HepG2 (cell line): ENCODE data around the gene OR2T6. TPM values are rescaled to one million over a fixed set of nuclear protein-coding genes. Genes with fewer than 3 reads are reported as not detected.

Experiments used
- ATAC-seq: fragments of 200-7000 bp; cut with Tn5 transposase; 3 replicates; pipeline ENCODE4 v1.9.1; 2020; ENCODE audit warnings: mild to moderate bottlenecking, moderate library complexity
- BruUV-seq: library from RNA; stranded (reverse); fragments of 400-500 nt; replicated peaks from 2 replicates; lab custom pipeline; 2021; lab: Mats Ljungman, UMichigan
- CTCF ChIA-PET: fragments of 300-600 bp; formaldehyde crosslinking; extraction: SDS; loops from one replicate; lab custom pipeline; 2021; ENCODE audit warnings: low total read pairs, inconsistent platforms, low intra/inter-chr PET ratio; lab: Yijun Ruan, JAX
- POLR2A ChIA-PET: fragments of 350-600 bp; sonication (Branson Sonifier 250); formaldehyde crosslinking; loops from one replicate; lab custom pipeline; 2020; ENCODE audit warnings: antibody characterized with exemption, inconsistent platforms; lab: Yijun Ruan, JAX
- DNase-seq: peaks from one replicate; pipeline ENCODE4 v3.0.0-alpha.2; 2015; ENCODE audit warnings: low spot score
- FAIRE-seq: peaks from 3 replicates; lab custom pipeline; 2011; peaks lifted over from hg19 to GRCh38; lab: Jason Lieb, UNC
- H2AFZ ChIP-seq: one replicate; pipeline ENCODE4 v1.6.1; 2011; ENCODE audit warnings: low read length, inconsistent platforms
- H3K27ac ChIP-seq: fragments of 300-600 bp; 3 replicates; pipeline ENCODE4 v1.8.0; 2011; ENCODE audit warnings: mixed run types, mild to moderate bottlenecking, mixed read lengths, low read length, inconsistent platforms; ENCODE audit not compliant: insufficient read depth; ENCODE audit errors: extremely low read length
- H3K27me3 ChIP-seq, 2 experiments: fragments of 200-600 bp in 1 of 2; 2 replicates in 1 of 2; 3 replicates in 1 of 2; pipeline versions ENCODE4 v1.6.0 to v1.8.0; 2011; ENCODE audit warnings: low read length in 2 of 2, mild to moderate bottlenecking in 2 of 2, moderate library complexity in 2 of 2, inconsistent platforms in 1 of 2; ENCODE audit not compliant: insufficient read depth in 2 of 2, control insufficient read depth in 1 of 2
- H3K36me3 ChIP-seq, 2 experiments: fragments of 200-600 bp in 1 of 2; replicated peaks in 1 of 2; 2 replicates in 1 of 2; 3 replicates in 1 of 2; pipeline versions ENCODE4 v1.5.1 to v1.8.0; 2011; ENCODE audit warnings: low read length in 2 of 2, inconsistent platforms in 1 of 2; ENCODE audit not compliant: insufficient read depth in 2 of 2, control insufficient read depth in 1 of 2
- H3K4me1 ChIP-seq: 2 replicates; pipeline ENCODE4 v1.5.1; 2012; ENCODE audit warnings: low read length, inconsistent platforms; ENCODE audit not compliant: insufficient read depth
- H3K4me2 ChIP-seq: 2 replicates; pipeline ENCODE4 v1.6.0; 2011; ENCODE audit warnings: low read depth, low read length, inconsistent platforms
- H3K4me3 ChIP-seq, 3 experiments: fragments of 200-600 bp in 1 of 3; sonication (generic), shearing (Covaris generic) in 1 of 3; replicated peaks in 1 of 3; 2 replicates each; pipeline ENCODE4 v1.5.1; 2011 to 2016; ENCODE audit warnings: low read length in 3 of 3, inconsistent platforms in 2 of 3, low read depth in 2 of 3, mild to moderate bottlenecking in 2 of 3, control low read depth in 1 of 3, mixed read lengths in 1 of 3; ENCODE audit not compliant: insufficient read depth in 1 of 3
- H3K79me2 ChIP-seq: one replicate; pipeline ENCODE4 v1.6.1; 2011; ENCODE audit warnings: low read length, inconsistent platforms; ENCODE audit not compliant: insufficient read depth
- H3K9ac ChIP-seq: 2 replicates; pipeline ENCODE4 v1.6.0; 2011; ENCODE audit warnings: mild to moderate bottlenecking, low read depth, low read length, inconsistent platforms; ENCODE audit not compliant: insufficient read depth
- H3K9me3 ChIP-seq: 2 replicates; pipeline ENCODE4 v1.5.1; 2012; ENCODE audit warnings: mild to moderate bottlenecking, low read length
- H4K20me1 ChIP-seq: 2 replicates; pipeline ENCODE4 v1.6.0; 2011; ENCODE audit warnings: inconsistent platforms, mild to moderate bottlenecking, low read length, moderate library complexity; ENCODE audit not compliant: insufficient read depth
- ARNT ChIP-seq: fragments of 450-650 bp; IDR thresholded peaks from 2 replicates; pipeline ENCODE4 v1.6.1; 2017
- BORCS8-MEF2B ChIP-seq: sonication (generic); formaldehyde crosslinking; IDR thresholded peaks from 2 replicates; pipeline ENCODE4 v1.8.0; 2022; ENCODE audit warnings: mild to moderate bottlenecking, missing genetic modification reagents
- FOXM1 ChIP-seq: sonication (generic); formaldehyde crosslinking; IDR thresholded peaks from 2 replicates; pipeline ENCODE4 v1.5.0; 2020; ENCODE audit warnings: missing genetic modification reagents
- KLF6 ChIP-seq: IDR thresholded peaks from 2 replicates; pipeline ENCODE4 v1.8.0; 2016; ENCODE audit warnings: missing biosample characterization, missing genetic modification reagents
- MAFG ChIP-seq: sonication (generic); formaldehyde crosslinking; IDR thresholded peaks from 2 replicates; pipeline ENCODE4 v1.5.1; 2020; ENCODE audit warnings: mild to moderate bottlenecking, missing genetic modification reagents
- NRL ChIP-seq: sonication (generic); formaldehyde crosslinking; IDR thresholded peaks from 2 replicates; pipeline ENCODE4 v1.5.0; 2020; ENCODE audit warnings: missing genetic modification reagents, mild to moderate bottlenecking, moderate library complexity, borderline replicate concordance
- PHF8 ChIP-seq: sonication (generic); formaldehyde crosslinking; IDR thresholded peaks from 2 replicates; pipeline ENCODE4 v1.5.0; 2020; ENCODE audit warnings: missing genetic modification reagents
- POGZ ChIP-seq: sonication (generic); formaldehyde crosslinking; IDR thresholded peaks from 2 replicates; pipeline ENCODE4 v1.4.0; 2020; ENCODE audit warnings: mild to moderate bottlenecking, missing genetic modification reagents
- ZKSCAN5 ChIP-seq: sonication (generic); formaldehyde crosslinking; IDR thresholded peaks from 2 replicates; pipeline ENCODE4 v1.5.1; 2020; ENCODE audit warnings: mild to moderate bottlenecking, missing genetic modification reagents
- ZNF17 ChIP-seq: sonication (generic); formaldehyde crosslinking; IDR thresholded peaks from 2 replicates; pipeline ENCODE4 v1.5.0; 2020; ENCODE audit warnings: mild to moderate bottlenecking, missing genetic modification reagents
- ZNF33A ChIP-seq: sonication (generic); formaldehyde crosslinking; IDR thresholded peaks from 2 replicates; pipeline ENCODE4 v1.5.1; 2020; ENCODE audit warnings: missing genetic modification reagents, mild to moderate bottlenecking, moderate library complexity, borderline replicate concordance
- ZNF484 ChIP-seq: sonication (generic); formaldehyde crosslinking; IDR thresholded peaks from 2 replicates; pipeline ENCODE4 v1.5.1; 2020; ENCODE audit warnings: mild to moderate bottlenecking, low read depth, missing genetic modification reagents, borderline replicate concordance
- ZNF709 ChIP-seq: sonication (generic); formaldehyde crosslinking; IDR thresholded peaks from 2 replicates; pipeline ENCODE4 v1.5.0; 2020; ENCODE audit warnings: mild to moderate bottlenecking, missing genetic modification reagents
- ZNF747 ChIP-seq: sonication (generic); formaldehyde crosslinking; IDR thresholded peaks from 2 replicates; pipeline ENCODE4 v1.8.1; 2023; ENCODE audit warnings: missing genetic modification reagents, mild to moderate bottlenecking, borderline replicate concordance
- ZNF83 ChIP-seq: sonication (generic); formaldehyde crosslinking; IDR thresholded peaks from 2 replicates; pipeline ENCODE4 v1.4.0; 2020; ENCODE audit warnings: missing genetic modification reagents, mild to moderate bottlenecking, borderline replicate concordance
- WGBS: methylation state at CpG from one replicate; pipeline ENCODE4 v1.1.6; 2017; ENCODE audit warnings: low lambda C conversion rate; 5-methylcytosine and 5-hydroxymethylcytosine counted together
- in situ Hi-C: cut with HindIII; loops from 2 replicates; pipeline ENCODE4 v1.10.0; 2017; ENCODE audit warnings: low pct_unique_long_range_greater_than_20kb; ENCODE audit not compliant: extremely low pct_ligation_motif_present
- intact Hi-C: fragments of 100-400 bp; cut with micrococcal nuclease; formaldehyde crosslinking; loops from one replicate; pipeline ENCODE4 v1.10.0; 2022; ENCODE audit not compliant: unreplicated experiment
- polyA plus RNA-seq, 8 experiments: library from polyadenylated mRNA; depleted of rRNA in 3 of 8; stranded (reverse) in 7 of 8; unstranded in 1 of 8; fragments of >200 nt; fragmentation: Illumina TruSeq in 4 of 8; extraction: Trizol in 4 of 8; gene quantifications; 2 replicates each; pipeline versions ENCODE4 v1.2.1 to v1.2.3, GENCODE V29; 2011 to 2016; ENCODE audit warnings: low read depth in 4 of 8, missing spikeins in 1 of 8, mixed read lengths in 1 of 8; ENCODE audit not compliant: insufficient read depth in 1 of 8
- total RNA-seq, 5 experiments: library from RNA; depleted of rRNA; stranded (reverse); fragments of >200 nt; fragmentation: Illumina TruSeq; extraction: Trizol; gene quantifications; 2 replicates each; pipeline ENCODE4 v1.2.3, GENCODE V29; 2016; ENCODE audit warnings: low read depth in 1 of 5
- TF ChIP-seq, protein P1 (sequence below): IDR thresholded peaks from 2 replicates; pipeline ENCODE4 v1.6.1; 2016; ENCODE audit warnings: mild to moderate bottlenecking
- TF ChIP-seq, protein P2 (sequence below): sonication (generic); formaldehyde crosslinking; IDR thresholded peaks from 2 replicates; pipeline ENCODE4 v1.4.0; 2020; ENCODE audit warnings: missing genetic modification reagents, borderline replicate concordance
- TF ChIP-seq, protein P3 (sequence below): sonication (generic); formaldehyde crosslinking; IDR thresholded peaks from 2 replicates; pipeline ENCODE4 v1.4.0; 2020; ENCODE audit warnings: missing genetic modification reagents, borderline replicate concordance

Gene OR2T6
- total and polyA plus RNA-seq, 2 of the 13 experiments (the other 11 are each of a cell fraction or from before 2014, with no cell fraction given): not detected

DNA sequence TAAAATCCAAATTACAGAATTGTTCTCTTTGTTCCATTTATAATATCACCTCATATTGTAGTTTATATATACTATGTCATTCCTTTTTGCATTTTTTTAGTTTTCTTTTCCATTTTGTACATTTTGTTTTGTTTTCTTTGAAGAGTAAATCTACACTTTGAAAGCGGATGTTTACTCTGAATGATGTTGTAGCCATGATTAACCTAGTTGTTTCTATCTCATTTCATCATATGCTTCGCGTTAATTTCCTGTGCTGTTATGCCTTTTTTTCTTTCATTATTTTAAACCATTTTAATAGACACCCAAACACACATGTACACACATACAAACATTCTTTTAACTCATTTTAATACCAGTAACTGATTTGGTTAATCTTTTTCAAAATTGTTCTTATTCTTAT is 5.3 kb downstream of the OR2T6 start:
- ChIA-PET CTCF (no interaction called here), POLR2A (no interaction called here)
- ATAC-seq: no peak
- Histone ChIP-seq H3K4me3 (no peak overlapping the region), H3K9me3 (peaks cover 12% of the 10 kb centered on the region), H3K9ac (no peak overlapping the region), H3K4me1 (no peaks in the 10 kb centered on the region), H3K27me3 (no peaks in the 10 kb centered on the region), H3K36me3 (no peaks in the 10 kb centered on the region), H2AFZ (no peak overlapping the region), H3K27ac (no peak overlapping the region), H3K79me2 (no peaks in the 10 kb centered on the region), H3K4me2 (no peak overlapping the region), H4K20me1 (no peaks in the 10 kb centered on the region)
- no peak for TF ChIP-seq ZNF83 (CRISPR knock-in tag)
- TF ChIP-seq, protein P1, sequence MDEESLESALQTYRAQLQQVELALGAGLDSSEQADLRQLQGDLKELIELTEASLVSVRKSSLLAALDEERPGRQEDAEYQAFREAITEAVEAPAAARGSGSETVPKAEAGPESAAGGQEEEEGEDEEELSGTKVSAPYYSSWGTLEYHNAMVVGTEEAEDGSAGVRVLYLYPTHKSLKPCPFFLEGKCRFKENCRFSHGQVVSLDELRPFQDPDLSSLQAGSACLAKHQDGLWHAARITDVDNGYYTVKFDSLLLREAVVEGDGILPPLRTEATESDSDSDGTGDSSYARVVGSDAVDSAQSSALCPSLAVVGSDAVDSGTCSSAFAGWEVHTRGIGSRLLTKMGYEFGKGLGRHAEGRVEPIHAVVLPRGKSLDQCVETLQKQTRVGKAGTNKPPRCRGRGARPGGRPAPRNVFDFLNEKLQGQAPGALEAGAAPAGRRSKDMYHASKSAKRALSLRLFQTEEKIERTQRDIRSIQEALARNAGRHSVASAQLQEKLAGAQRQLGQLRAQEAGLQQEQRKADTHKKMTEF (CRISPR knock-in tag): no peak
- no peak for TF ChIP-seq NRL (CRISPR knock-in tag)
- no peak for TF ChIP-seq MAFG
- TF ChIP-seq ZNF17: no peak
- TF ChIP-seq ARNT: no peak
- no peak for TF ChIP-seq ZNF709
- TF ChIP-seq, protein P2, sequence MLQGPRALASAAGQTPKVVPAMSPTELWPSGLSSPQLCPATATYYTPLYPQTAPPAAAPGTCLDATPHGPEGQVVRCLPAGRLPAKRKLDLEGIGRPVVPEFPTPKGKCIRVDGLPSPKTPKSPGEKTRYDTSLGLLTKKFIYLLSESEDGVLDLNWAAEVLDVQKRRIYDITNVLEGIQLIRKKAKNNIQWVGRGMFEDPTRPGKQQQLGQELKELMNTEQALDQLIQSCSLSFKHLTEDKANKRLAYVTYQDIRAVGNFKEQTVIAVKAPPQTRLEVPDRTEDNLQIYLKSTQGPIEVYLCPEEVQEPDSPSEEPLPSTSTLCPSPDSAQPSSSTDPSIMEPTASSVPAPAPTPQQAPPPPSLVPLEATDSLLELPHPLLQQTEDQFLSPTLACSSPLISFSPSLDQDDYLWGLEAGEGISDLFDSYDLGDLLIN (CRISPR knock-in tag): no peak
- no peak for TF ChIP-seq BORCS8-MEF2B (CRISPR knock-in tag)
- TF ChIP-seq ZKSCAN5 (CRISPR knock-in tag): no peak
- no peak for TF ChIP-seq ZNF747 (CRISPR knock-in tag)
- TF ChIP-seq ZNF33A: no peak
- no peak for TF ChIP-seq PHF8
- TF ChIP-seq, protein P3, sequence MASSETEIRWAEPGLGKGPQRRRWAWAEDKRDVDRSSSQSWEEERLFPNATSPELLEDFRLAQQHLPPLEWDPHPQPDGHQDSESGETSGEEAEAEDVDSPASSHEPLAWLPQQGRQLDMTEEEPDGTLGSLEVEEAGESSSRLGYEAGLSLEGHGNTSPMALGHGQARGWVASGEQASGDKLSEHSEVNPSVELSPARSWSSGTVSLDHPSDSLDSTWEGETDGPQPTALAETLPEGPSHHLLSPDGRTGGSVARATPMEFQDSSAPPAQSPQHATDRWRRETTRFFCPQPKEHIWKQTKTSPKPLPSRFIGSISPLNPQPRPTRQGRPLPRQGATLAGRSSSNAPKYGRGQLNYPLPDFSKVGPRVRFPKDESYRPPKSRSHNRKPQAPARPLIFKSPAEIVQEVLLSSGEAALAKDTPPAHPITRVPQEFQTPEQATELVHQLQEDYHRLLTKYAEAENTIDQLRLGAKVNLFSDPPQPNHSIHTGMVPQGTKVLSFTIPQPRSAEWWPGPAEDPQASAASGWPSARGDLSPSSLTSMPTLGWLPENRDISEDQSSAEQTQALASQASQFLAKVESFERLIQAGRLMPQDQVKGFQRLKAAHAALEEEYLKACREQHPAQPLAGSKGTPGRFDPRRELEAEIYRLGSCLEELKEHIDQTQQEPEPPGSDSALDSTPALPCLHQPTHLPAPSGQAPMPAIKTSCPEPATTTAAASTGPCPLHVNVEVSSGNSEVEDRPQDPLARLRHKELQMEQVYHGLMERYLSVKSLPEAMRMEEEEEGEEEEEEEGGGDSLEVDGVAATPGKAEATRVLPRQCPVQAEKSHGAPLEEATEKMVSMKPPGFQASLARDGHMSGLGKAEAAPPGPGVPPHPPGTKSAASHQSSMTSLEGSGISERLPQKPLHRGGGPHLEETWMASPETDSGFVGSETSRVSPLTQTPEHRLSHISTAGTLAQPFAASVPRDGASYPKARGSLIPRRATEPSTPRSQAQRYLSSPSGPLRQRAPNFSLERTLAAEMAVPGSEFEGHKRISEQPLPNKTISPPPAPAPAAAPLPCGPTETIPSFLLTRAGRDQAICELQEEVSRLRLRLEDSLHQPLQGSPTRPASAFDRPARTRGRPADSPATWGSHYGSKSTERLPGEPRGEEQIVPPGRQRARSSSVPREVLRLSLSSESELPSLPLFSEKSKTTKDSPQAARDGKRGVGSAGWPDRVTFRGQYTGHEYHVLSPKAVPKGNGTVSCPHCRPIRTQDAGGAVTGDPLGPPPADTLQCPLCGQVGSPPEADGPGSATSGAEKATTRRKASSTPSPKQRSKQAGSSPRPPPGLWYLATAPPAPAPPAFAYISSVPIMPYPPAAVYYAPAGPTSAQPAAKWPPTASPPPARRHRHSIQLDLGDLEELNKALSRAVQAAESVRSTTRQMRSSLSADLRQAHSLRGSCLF (CRISPR knock-in tag): no peak
- no peak for TF ChIP-seq ZNF484 (CRISPR knock-in tag)
- TF ChIP-seq KLF6: no peak
- TF ChIP-seq POGZ: no peak
- no peak for TF ChIP-seq FOXM1
- in situ Hi-C loops: no loop called here
- WGBS: under 1% methylated on average over 3 of the region's 3 CpGs
- no peak for DNase-seq
- intact Hi-C loops: no loop called here
- BruUV-seq: no TSS peak
- no peak for FAIRE-seq
